ENCODE data around the gene NR6A1. TPM values are rescaled to one million over a fixed set of nuclear protein-coding genes. Genes with fewer than 3 reads are reported as not detected.

Gene NR6A1
- total and polyA plus RNA-seq, 2 of the 13 experiments (the other 11 are each of a cell fraction or from before 2014, with no cell fraction given): 28.1 to 31.5 TPM

- TF ChIP-seq TAF1 (CRISPR knock-in tag; IDR thresholded peaks at IDR 0.05): peak; percentile 87
- TF ChIP-seq UBTF (CRISPR knock-in tag; IDR thresholded peaks at IDR 0.05): peak; percentile 96
- peak; percentile 91 for TF ChIP-seq PHF8 (CRISPR knock-in tag; IDR thresholded peaks at IDR 0.05)
- no peak for TF ChIP-seq MEIS1 (CRISPR knock-in tag; IDR thresholded peaks at IDR 0.05; ENCODE audit: borderline replicate concordance)
- 0 out of 2 replicates have a peak, but pooled peaks have one; percentile 39 for TF ChIP-seq TOE1 (CRISPR knock-in tag; IDR thresholded peaks at IDR 0.05)
- peak; percentile 86; the same call in 1 of the 2 replicates for TF ChIP-seq ZNF598 (CRISPR knock-in tag; IDR thresholded peaks at IDR 0.05; ENCODE audit: borderline replicate concordance)
- TF ChIP-seq LRRFIP1 (CRISPR knock-in tag; conservative IDR thresholded peaks at IDR 0.05): 0 out of 2 replicates have a peak, but pooled peaks have one; percentile 32
- peak; percentile 64; the same call in 1 of the 2 replicates for TF ChIP-seq MED13 (CRISPR knock-in tag; IDR thresholded peaks at IDR 0.05)
- TF ChIP-seq TFE3 (CRISPR knock-in tag; IDR thresholded peaks at IDR 0.05): peak; percentile 77
- TF ChIP-seq ZNF674 (CRISPR knock-in tag; IDR thresholded peaks at IDR 0.05; ENCODE audit: low read depth): 0 out of 2 replicates have a peak, but pooled peaks have one; percentile 38
- peak; percentile 85 for TF ChIP-seq GABPB1 (CRISPR knock-in tag; IDR thresholded peaks at IDR 0.05)
- TF ChIP-seq ZNF563 (CRISPR knock-in tag; IDR thresholded peaks at IDR 0.05): peak; percentile 80
- no peak for TF ChIP-seq ZNF850 (CRISPR knock-in tag; conservative IDR thresholded peaks at IDR 0.05)
- peak; percentile 53; the same call in 1 of the 2 replicates for TF ChIP-seq POGZ (CRISPR knock-in tag; IDR thresholded peaks at IDR 0.05)
- TF ChIP-seq MTA1 (CRISPR knock-in tag; IDR thresholded peaks at IDR 0.05; ENCODE audit: borderline replicate concordance): peak; percentile 23; the same call in 1 of the 2 replicates
- 0 out of 2 replicates have a peak, but pooled peaks have one; percentile 31 for TF ChIP-seq ZNF431 (CRISPR knock-in tag; IDR thresholded peaks at IDR 0.05; ENCODE audit: borderline replicate concordance, low read depth)
- peak; percentile 49; the same call in 1 of the 2 replicates for TF ChIP-seq SALL2 (CRISPR knock-in tag; IDR thresholded peaks at IDR 0.05)
- TF ChIP-seq ZNF549 (CRISPR knock-in tag; IDR thresholded peaks at IDR 0.05): no peak
- peak; percentile 36; the same call in 1 of the 2 replicates for TF ChIP-seq ZNF281 (CRISPR knock-in tag; IDR thresholded peaks at IDR 0.05; ENCODE audit: borderline replicate concordance)
Measured at GRCh38 chr9:124506931-124507879, 263.9 kb downstream of the NR6A1 start, which contains the start of gene NR5A1 (continued).
